GM23248 (cell line): ENCODE data around the gene PSMD13.

Source experiments
- EZH2 ChIP-seq: fragments of 200-600 bp; sonication (generic); IDR thresholded peaks from 2 replicates; pipeline ENCODE4 v1.6.1; 2018; ENCODE audit warnings: antibody characterized with exemption, mild to moderate bottlenecking; ENCODE audit not compliant: insufficient read depth, poor library complexity, severe bottlenecking
- EZH2phosphoT487 ChIP-seq: fragments of 200-600 bp; sonication (generic); IDR thresholded peaks from 2 replicates; pipeline ENCODE4 v1.6.1; 2018; ENCODE audit warnings: antibody characterized with exemption, moderate library complexity, mild to moderate bottlenecking, low read depth; ENCODE audit not compliant: insufficient read depth

- no peak for TF ChIP-seq EZH2
- no peak for TF ChIP-seq EZH2phosphoT487
Observed at GRCh38 chr11:279966-280705, 43.4 kb downstream of the PSMD13 start.
